NCI-H187 (cell line): ENCODE data around the gene PITRM1.

Experiments
- DNase-seq, 2 experiments: peaks; one replicate each; lab custom pipeline; 2025; lab: John Stamatoyannopoulos, UW

PITRM1 gene

GRCh38 chr10:3166496-3167290 lies 5.9 kb downstream of the PITRM1 start:
- no peak for DNase-seq

- DNase-seq = no peak
These were observed 7.4 kb downstream of the PITRM1 start for GRCh38 chr10:3165196-3165595.

- DNase-seq = no peak
These were observed 8.7 kb downstream of the PITRM1 start for GRCh38 chr10:3163879-3164278.

GRCh38 chr10:3162533-3162932 lies 10.0 kb downstream of the PITRM1 start:
- DNase-seq = no peak

GRCh38 chr10:3159152-3159551 lies 13.4 kb downstream of the PITRM1 start:
- no peak for DNase-seq

- no peak for DNase-seq
These were observed 17.9 kb downstream of the PITRM1 start for GRCh38 chr10:3154666-3155065.

GRCh38 chr10:3152566-3152935 lies 20.0 kb downstream of the PITRM1 start:
- DNase-seq = no peak

GRCh38 chr10:3151889-3152565 lies 20.6 kb downstream of the PITRM1 start:
- DNase-seq = no peak

GRCh38 chr10:3150961-3151360 lies 21.6 kb downstream of the PITRM1 start:
- DNase-seq = no peak

GRCh38 chr10:3150366-3150765 lies 22.2 kb downstream of the PITRM1 start:
- no peak for DNase-seq

GRCh38 chr10:3149918-3150317 lies 22.7 kb downstream of the PITRM1 start:
- DNase-seq = no peak

- DNase-seq = no peak
These were observed 23.6 kb downstream of the PITRM1 start for GRCh38 chr10:3148994-3149393.

- DNase-seq = no peak
These were observed 24.5 kb downstream of the PITRM1 start for GRCh38 chr10:3148041-3148440.

GRCh38 chr10:3147117-3147820 lies 25.3 kb downstream of the PITRM1 start:
- no peak for DNase-seq

GRCh38 chr10:3146289-3146688 lies 26.3 kb downstream of the PITRM1 start:
- no peak for DNase-seq

- DNase-seq = no peak
These were observed 27.2 kb downstream of the PITRM1 start for GRCh38 chr10:3145366-3145765.

GRCh38 chr10:3143791-3144434 lies 28.7 kb downstream of the PITRM1 start:
- DNase-seq = no peak

- DNase-seq = no peak
These were observed 29.2 kb downstream of the PITRM1 start for GRCh38 chr10:3143366-3143765.

GRCh38 chr10:3142146-3142875 lies 30.3 kb downstream of the PITRM1 start:
- no peak for DNase-seq

- no peak for DNase-seq
These were observed 31.1 kb downstream of the PITRM1 start for GRCh38 chr10:3141351-3142005.

- no peak for DNase-seq
These were observed 32.3 kb downstream of the PITRM1 start for GRCh38 chr10:3140280-3140679.
